GM23248 (cell line): ENCODE results near the gene NACC2.

Source experiments
- EZH2 ChIP-seq: fragments of 200-600 bp; sonication (generic); IDR thresholded peaks from 2 replicates; pipeline ENCODE4 v1.6.1; 2018; ENCODE audit warnings: antibody characterized with exemption, mild to moderate bottlenecking; ENCODE audit not compliant: insufficient read depth, poor library complexity, severe bottlenecking
- EZH2phosphoT487 ChIP-seq: fragments of 200-600 bp; sonication (generic); IDR thresholded peaks from 2 replicates; pipeline ENCODE4 v1.6.1; 2018; ENCODE audit warnings: antibody characterized with exemption, moderate library complexity, mild to moderate bottlenecking, low read depth; ENCODE audit not compliant: insufficient read depth

- TF ChIP-seq EZH2 (no peak), EZH2phosphoT487 (no peak)
These were observed 73.0 kb downstream of the NACC2 start for GRCh38 chr9:136021872-136022681.
